ENCODE results near the gene MEG3. TPM values are rescaled to one million over a fixed set of nuclear protein-coding genes. Genes with fewer than 3 reads are reported as not detected.

The MEG3 gene
- total and polyA plus RNA-seq, 2 donors = 12.6 to 103 TPM

GRCh38 chr14:100780246-100780645 is 45.7 kb upstream of the MEG3 start:
- no peaks in the 10 kb centered on the region for H3K36me3 ChIP-seq (ENCODE audit: control insufficient read depth in 2 of 2, insufficient read depth in 2 of 2, low read length in 1 of 2)
- no peaks in the 10 kb centered on the region for H3K27me3 ChIP-seq (ENCODE audit: control insufficient read depth in 2 of 2, insufficient read depth in 1 of 2, low read length in 1 of 2)
- H3K27ac ChIP-seq (ENCODE audit: low read depth in 1 of 2, low read length in 1 of 2) = no peak overlapping the region
- DNase-seq (ENCODE audit: low read depth in 6 of 9, low spot score in 9 of 9) = no peak
- H3K4me3 ChIP-seq (ENCODE audit: low read length in 2 of 2) = no peak overlapping the region
- H3K9me3 ChIP-seq (ENCODE audit: control insufficient read depth in 2 of 2, insufficient read depth in 1 of 2, low read length in 1 of 2) = peaks cover 0 to 1% of the 10 kb centered on the region in 2 donors
- WGBS = 88% methylated on average over 12 of the region's 12 CpGs
- no peaks in the 10 kb centered on the region for H3K4me1 ChIP-seq (ENCODE audit: control insufficient read depth in 2 of 2, insufficient read depth in 2 of 2, low read length in 2 of 2)

GRCh38 chr14:100780646-100781355 is 45.1 kb upstream of the MEG3 start:
- no peaks in the 10 kb centered on the region for H3K27me3 ChIP-seq (ENCODE audit: control insufficient read depth in 2 of 2, insufficient read depth in 1 of 2, low read length in 1 of 2)
- no peak for DNase-seq (ENCODE audit: low read depth in 6 of 9, low spot score in 9 of 9)
- WGBS = 96% methylated on average over 12 of the region's 12 CpGs
- no peak overlapping the region for H3K4me3 ChIP-seq (ENCODE audit: low read length in 2 of 2)
- no peaks in the 10 kb centered on the region for H3K36me3 ChIP-seq (ENCODE audit: control insufficient read depth in 2 of 2, insufficient read depth in 2 of 2, low read length in 1 of 2)
- peaks cover 0 to 1% of the 10 kb centered on the region in 2 donors for H3K9me3 ChIP-seq (ENCODE audit: control insufficient read depth in 2 of 2, insufficient read depth in 1 of 2, low read length in 1 of 2)
- no peak overlapping the region for H3K27ac ChIP-seq (ENCODE audit: low read depth in 1 of 2, low read length in 1 of 2)
- H3K4me1 ChIP-seq (ENCODE audit: control insufficient read depth in 2 of 2, insufficient read depth in 2 of 2, low read length in 2 of 2) = no peaks in the 10 kb centered on the region

- peaks cover 0 to 1% of the 10 kb centered on the region in 2 donors for H3K9me3 ChIP-seq (ENCODE audit: control insufficient read depth in 2 of 2, insufficient read depth in 1 of 2, low read length in 1 of 2)
- H3K4me1 ChIP-seq (ENCODE audit: control insufficient read depth in 2 of 2, insufficient read depth in 2 of 2, low read length in 2 of 2) = no peaks in the 10 kb centered on the region
- no peak for DNase-seq (ENCODE audit: low read depth in 6 of 9, low spot score in 9 of 9)
- H3K4me3 ChIP-seq (ENCODE audit: low read length in 2 of 2) = no peak overlapping the region
- no peaks in the 10 kb centered on the region for H3K27me3 ChIP-seq (ENCODE audit: control insufficient read depth in 2 of 2, insufficient read depth in 1 of 2, low read length in 1 of 2)
- WGBS = 96% methylated on average over 8 of the region's 8 CpGs
- H3K36me3 ChIP-seq (ENCODE audit: control insufficient read depth in 2 of 2, insufficient read depth in 2 of 2, low read length in 1 of 2) = no peaks in the 10 kb centered on the region
- H3K27ac ChIP-seq (ENCODE audit: low read depth in 1 of 2, low read length in 1 of 2) = no peak overlapping the region
Observed at GRCh38 chr14:100781952-100782351, 44.0 kb upstream of the MEG3 start.

GRCh38 chr14:100782516-100783320 is 43.2 kb upstream of the MEG3 start:
- DNase-seq (ENCODE audit: low read depth in 6 of 9, low spot score in 9 of 9) = no peak
- Histone ChIP-seq H3K9me3 (ENCODE audit: control insufficient read depth in 2 of 2, insufficient read depth in 1 of 2, low read length in 1 of 2) (peaks cover 0 to 1% of the 10 kb centered on the region in 2 donors), H3K4me1 (ENCODE audit: control insufficient read depth in 2 of 2, insufficient read depth in 2 of 2, low read length in 2 of 2) (no peaks in the 10 kb centered on the region), H3K36me3 (ENCODE audit: control insufficient read depth in 2 of 2, insufficient read depth in 2 of 2, low read length in 1 of 2) (no peaks in the 10 kb centered on the region), H3K27me3 (ENCODE audit: control insufficient read depth in 2 of 2, insufficient read depth in 1 of 2, low read length in 1 of 2) (no peaks in the 10 kb centered on the region), H3K27ac (ENCODE audit: low read depth in 1 of 2, low read length in 1 of 2) (no peak overlapping the region), H3K4me3 (ENCODE audit: low read length in 2 of 2) (no peak overlapping the region)
- WGBS = 82% methylated on average over 13 of the region's 13 CpGs

- Histone ChIP-seq H3K4me3 (ENCODE audit: low read length in 2 of 2) (no peak overlapping the region), H3K27ac (ENCODE audit: low read depth in 1 of 2, low read length in 1 of 2) (no peak overlapping the region), H3K27me3 (ENCODE audit: control insufficient read depth in 2 of 2, insufficient read depth in 1 of 2, low read length in 1 of 2) (no peaks in the 10 kb centered on the region), H3K9me3 (ENCODE audit: control insufficient read depth in 2 of 2, insufficient read depth in 1 of 2, low read length in 1 of 2) (peaks cover 0 to 1% of the 10 kb centered on the region in 2 donors), H3K4me1 (ENCODE audit: control insufficient read depth in 2 of 2, insufficient read depth in 2 of 2, low read length in 2 of 2) (no peaks in the 10 kb centered on the region), H3K36me3 (ENCODE audit: control insufficient read depth in 2 of 2, insufficient read depth in 2 of 2, low read length in 1 of 2) (no peaks in the 10 kb centered on the region)
- 95% methylated on average over 27 of the region's 27 CpGs for WGBS
- DNase-seq (ENCODE audit: low read depth in 6 of 9, low spot score in 9 of 9) = no peak
Observed at GRCh38 chr14:100783630-100784370, 42.1 kb upstream of the MEG3 start.

- H3K36me3 ChIP-seq (ENCODE audit: control insufficient read depth in 2 of 2, insufficient read depth in 2 of 2, low read length in 1 of 2) = no peaks in the 10 kb centered on the region
- no peak for DNase-seq (ENCODE audit: low read depth in 6 of 9, low spot score in 9 of 9)
- no peaks in the 10 kb centered on the region for H3K27me3 ChIP-seq (ENCODE audit: control insufficient read depth in 2 of 2, insufficient read depth in 1 of 2, low read length in 1 of 2)
- no peak overlapping the region for H3K4me3 ChIP-seq (ENCODE audit: low read length in 2 of 2)
- H3K4me1 ChIP-seq (ENCODE audit: control insufficient read depth in 2 of 2, insufficient read depth in 2 of 2, low read length in 2 of 2) = no peaks in the 10 kb centered on the region
- WGBS = 95% methylated on average over 11 of the region's 11 CpGs
- peaks cover 0 to 1% of the 10 kb centered on the region in 2 donors for H3K9me3 ChIP-seq (ENCODE audit: control insufficient read depth in 2 of 2, insufficient read depth in 1 of 2, low read length in 1 of 2)
- H3K27ac ChIP-seq (ENCODE audit: low read depth in 1 of 2, low read length in 1 of 2) = no peak overlapping the region
Observed at GRCh38 chr14:100784523-100785337, 41.2 kb upstream of the MEG3 start.

- no peaks in the 10 kb centered on the region for H3K36me3 ChIP-seq (ENCODE audit: control insufficient read depth in 2 of 2, insufficient read depth in 2 of 2, low read length in 1 of 2)
- no peaks in the 10 kb centered on the region for H3K4me1 ChIP-seq (ENCODE audit: control insufficient read depth in 2 of 2, insufficient read depth in 2 of 2, low read length in 2 of 2)
- no peak for DNase-seq (ENCODE audit: low read depth in 6 of 9, low spot score in 9 of 9)
- H3K27ac ChIP-seq (ENCODE audit: low read depth in 1 of 2, low read length in 1 of 2) = no peak overlapping the region
- H3K9me3 ChIP-seq (ENCODE audit: control insufficient read depth in 2 of 2, insufficient read depth in 1 of 2, low read length in 1 of 2) = no peaks in the 10 kb centered on the region
- no peak overlapping the region for H3K4me3 ChIP-seq (ENCODE audit: low read length in 2 of 2)
- H3K27me3 ChIP-seq (ENCODE audit: control insufficient read depth in 2 of 2, insufficient read depth in 1 of 2, low read length in 1 of 2) = no peaks in the 10 kb centered on the region
- 98% methylated on average over 4 of the region's 4 CpGs for WGBS
Observed at GRCh38 chr14:100785338-100785615, 40.6 kb upstream of the MEG3 start.

GRCh38 chr14:100785626-100786025 is 40.3 kb upstream of the MEG3 start:
- DNase-seq (ENCODE audit: low read depth in 6 of 9, low spot score in 9 of 9) = no peak
- no peaks in the 10 kb centered on the region for H3K27me3 ChIP-seq (ENCODE audit: control insufficient read depth in 2 of 2, insufficient read depth in 1 of 2, low read length in 1 of 2)
- 97% methylated on average over 7 of the region's 7 CpGs for WGBS

More at GRCh38 chr14:100785626-100786025, 40.3 kb upstream of the MEG3 start:
- Histone ChIP-seq H3K27ac (ENCODE audit: low read depth in 1 of 2, low read length in 1 of 2) (no peak overlapping the region), H3K36me3 (ENCODE audit: control insufficient read depth in 2 of 2, insufficient read depth in 2 of 2, low read length in 1 of 2) (no peaks in the 10 kb centered on the region), H3K4me3 (ENCODE audit: low read length in 2 of 2) (no peak overlapping the region), H3K9me3 (ENCODE audit: control insufficient read depth in 2 of 2, insufficient read depth in 1 of 2, low read length in 1 of 2) (no peaks in the 10 kb centered on the region), H3K4me1 (ENCODE audit: control insufficient read depth in 2 of 2, insufficient read depth in 2 of 2, low read length in 2 of 2) (no peaks in the 10 kb centered on the region)
